IgD-negative memory B cell (primary cell): ENCODE measurements around the gene TMEM128. TPM values are rescaled to one million over a fixed set of nuclear protein-coding genes. Genes with fewer than 3 reads are reported as not detected.
"Not testable (repeated sequence)": the region's sequence is repeated elsewhere in the genome, so short reads cannot be mapped to it uniquely, and the experiment has no call there.

Experiments used
- H3K27ac Mint-ChIP-seq, 3 donors: one replicate each; pipeline ENCODE4 v1.8.0; 2020 to 2022; ENCODE audit warnings: mild to moderate bottlenecking in 3 of 3, mixed read lengths in 3 of 3, moderate library complexity in 1 of 3
- H3K27me3 Mint-ChIP-seq: one replicate; pipeline ENCODE4 v1.8.0; 2021; ENCODE audit warnings: mixed read lengths
- H3K36me3 Mint-ChIP-seq: one replicate; pipeline ENCODE4 v1.8.0; 2020; ENCODE audit warnings: mild to moderate bottlenecking, mixed read lengths
- H3K4me1 Mint-ChIP-seq, 3 donors: one replicate each; pipeline ENCODE4 v1.8.0; 2020 to 2022; ENCODE audit warnings: mixed read lengths in 3 of 3, mild to moderate bottlenecking in 1 of 3
- H3K4me3 Mint-ChIP-seq, 4 donors: one replicate each; pipeline ENCODE4 v1.8.0; 2020 to 2022; ENCODE audit warnings: mild to moderate bottlenecking in 4 of 4, mixed read lengths in 4 of 4, moderate library complexity in 3 of 4
- H3K9me3 Mint-ChIP-seq, 3 donors: one replicate each; pipeline ENCODE4 v1.8.0; 2020 to 2021; ENCODE audit warnings: mixed read lengths in 3 of 3, mild to moderate bottlenecking in 1 of 3
- polyA plus RNA-seq: library from polyadenylated mRNA; unstranded; fragments of 300-500 nt; fragmentation: Illumina TruSeq; gene quantifications from one replicate; pipeline ENCODE4 v1.2.3, GENCODE V29; 2021

TMEM128 gene
- polyA plus RNA-seq, 1 donor from 2014 or later: 23.2 TPM

DNA sequence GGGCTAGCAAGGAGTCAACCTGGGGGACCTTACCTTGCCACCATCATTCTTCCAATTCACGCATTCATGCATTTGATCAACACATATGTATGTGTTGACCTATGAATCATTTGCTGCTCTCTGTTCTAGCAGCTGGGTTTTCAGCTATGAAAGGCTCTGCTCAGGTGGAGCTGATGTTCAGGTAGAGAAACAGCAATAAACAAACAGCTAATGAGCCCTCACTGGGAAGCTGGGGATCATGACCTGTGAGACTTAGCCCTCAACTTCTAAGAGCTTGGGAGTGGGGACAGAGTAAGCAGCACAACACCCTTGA is 19.7 kb downstream of the TMEM128 start:
- H3K27ac Mint-ChIP-seq: no peak overlapping the region
- peaks cover 2% of the 10 kb centered on the region for H3K36me3 Mint-ChIP-seq
- H3K9me3 Mint-ChIP-seq: peaks cover 0 to 7% (median 6%) of the 10 kb centered on the region in 3 donors
- H3K4me1 Mint-ChIP-seq: peaks cover 0 to 6% (median 2%) of the 10 kb centered on the region in 3 donors
- no peak overlapping the region for H3K4me3 Mint-ChIP-seq
- H3K27me3 Mint-ChIP-seq: peaks cover 35% of the 10 kb centered on the region

DNA sequence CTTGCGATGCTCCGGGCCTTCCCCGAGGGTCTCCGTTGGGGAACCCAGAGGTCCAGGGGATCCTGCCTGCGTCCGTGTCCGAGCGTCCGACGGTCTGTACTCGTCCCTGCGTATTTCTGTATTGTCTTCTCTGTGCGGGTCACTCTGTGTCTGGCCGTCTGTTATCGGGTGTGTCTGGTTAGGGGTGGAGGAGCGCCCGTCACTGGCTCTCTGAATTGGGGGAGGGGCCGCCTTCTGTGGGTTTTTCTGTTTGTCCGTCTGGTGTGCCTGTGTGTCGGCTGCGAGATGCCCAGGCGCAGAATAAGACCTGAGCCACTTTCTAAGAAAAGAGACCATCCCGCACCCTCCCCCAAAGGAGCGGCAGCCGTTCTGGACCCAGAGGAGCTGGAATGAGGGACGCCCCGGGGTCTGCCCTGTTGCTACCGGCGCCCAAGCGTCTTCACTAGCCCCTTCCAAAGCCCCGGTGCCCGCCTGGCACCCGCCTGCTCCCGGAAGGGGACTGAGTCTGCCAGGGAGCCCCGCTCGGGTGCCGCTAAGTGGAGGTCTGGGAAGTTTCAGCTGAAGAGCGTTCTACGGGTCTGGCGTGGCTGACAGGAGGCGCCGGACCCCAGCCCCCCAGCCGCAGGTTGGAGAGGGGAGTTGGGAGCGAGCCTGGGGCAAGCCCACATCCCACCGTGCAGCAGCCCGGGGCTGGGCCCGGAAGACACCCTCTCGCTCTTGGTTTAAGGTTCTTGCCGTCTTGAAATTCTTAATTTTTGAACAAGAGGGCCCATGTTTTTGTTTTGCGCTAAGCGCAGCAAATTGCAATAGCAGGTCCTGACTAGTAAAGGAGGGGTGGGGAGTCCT is 20.3 kb downstream of the TMEM128 start:
- Mint-ChIP-seq H3K27ac (no peak overlapping the region), H3K4me3 (peak overlapping the region in 1 of 4 donors; percentile 49), H3K36me3 (peaks cover 1% of the 10 kb centered on the region), H3K9me3 (peaks cover 0 to 6% (median under 1%) of the 10 kb centered on the region in 3 donors), H3K27me3 (peaks cover 39% of the 10 kb centered on the region), H3K4me1 (peaks cover 0 to 7% (median 2%) of the 10 kb centered on the region in 3 donors)

DNA sequence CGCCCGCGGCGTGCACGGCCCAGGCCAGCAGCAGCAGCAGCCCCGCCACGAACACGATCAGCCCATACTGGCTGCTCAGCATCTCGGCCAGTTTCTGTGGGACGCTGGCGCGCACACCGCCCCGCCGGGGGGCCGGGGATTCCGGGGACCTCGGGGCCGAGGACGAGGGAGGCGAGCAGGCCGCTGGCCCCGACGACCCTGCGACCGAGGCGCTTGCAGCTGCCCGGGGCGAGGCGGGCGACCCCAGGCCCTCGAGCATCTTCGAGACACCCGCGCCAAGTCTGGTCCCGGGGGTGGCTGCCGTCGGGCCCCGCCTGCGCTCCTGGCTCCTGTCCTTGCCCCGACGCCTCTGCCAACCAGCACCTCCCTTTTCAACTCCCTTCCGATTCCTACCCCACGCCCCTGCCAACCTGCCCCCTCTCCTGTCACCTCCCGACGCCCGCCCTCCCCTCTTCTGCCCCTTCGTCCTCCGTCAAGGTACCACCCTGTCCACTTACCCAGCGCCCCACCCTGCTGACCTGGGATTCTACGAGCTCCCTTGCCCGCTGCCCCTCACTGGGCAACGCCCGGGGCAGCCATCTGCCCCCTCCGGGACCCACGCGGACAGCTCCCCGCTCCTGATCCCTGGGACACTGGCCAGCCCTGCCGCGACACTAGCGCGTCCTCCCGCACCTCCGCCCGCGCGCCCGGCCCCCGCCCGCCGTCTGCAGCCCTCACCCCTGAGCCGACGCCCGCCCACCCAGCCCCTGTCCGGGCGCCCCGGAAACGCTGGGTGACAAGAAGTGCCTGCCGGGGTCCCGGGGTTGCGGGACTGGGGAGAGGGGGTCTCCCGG is 21.2 kb downstream of the TMEM128 start, which contains the start of gene OTOP1:
TSS of gene OTOP1 (minus strand) at position 324 of the 833 bp plus-strand sequence. CDS start at position 259, 65 bp downstream.
- peaks cover 0 to 7% (median 2%) of the 10 kb centered on the region in 3 donors for H3K4me1 Mint-ChIP-seq
- H3K27me3 Mint-ChIP-seq: peaks cover 39% of the 10 kb centered on the region
- H3K27ac Mint-ChIP-seq: no peak within 1 kb of the TSS
- H3K36me3 Mint-ChIP-seq: peaks cover 1% of the 10 kb centered on the region
- H3K9me3 Mint-ChIP-seq: peaks cover 0 to 3% (median 0%) of the 10 kb centered on the region in 3 donors
- H3K4me3 Mint-ChIP-seq: peak within 1 kb of the TSS in 1 of 4 donors; percentile 49

DNA sequence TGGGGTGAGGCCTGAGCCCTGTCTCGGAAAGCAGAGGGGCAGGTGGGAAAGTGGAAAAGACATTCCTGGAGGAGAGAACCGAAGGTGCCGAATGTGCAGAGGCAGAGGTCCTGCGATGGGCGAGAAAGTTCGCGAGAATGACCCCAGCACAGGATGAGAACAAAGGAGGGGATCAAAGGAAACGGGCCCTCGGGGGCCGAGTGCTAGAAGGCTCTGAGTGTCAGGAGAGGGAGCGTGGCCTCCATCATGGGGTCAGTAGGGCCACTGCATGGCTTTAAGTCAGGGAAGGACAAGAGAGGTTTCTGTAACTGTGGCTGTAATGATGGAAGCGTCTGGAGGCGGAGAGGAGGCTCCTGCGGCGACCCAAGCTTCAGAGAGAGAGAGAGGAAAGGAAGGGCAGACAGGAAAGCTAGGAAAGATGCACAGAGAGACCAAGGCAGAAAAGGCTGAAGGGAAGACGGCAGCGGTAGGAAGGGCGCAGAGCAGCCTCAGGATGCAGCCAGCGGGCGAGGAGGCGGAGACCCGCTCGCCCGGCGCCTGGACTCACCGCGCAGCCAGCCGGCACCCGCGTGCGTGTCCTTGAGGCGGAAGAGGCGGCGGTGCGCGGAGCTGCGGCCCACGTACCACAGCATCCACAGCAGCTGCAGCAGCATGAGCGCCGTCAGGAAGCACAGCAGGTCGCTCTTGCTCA is 22.0 kb downstream of the TMEM128 start:
- no peak overlapping the region for H3K27ac Mint-ChIP-seq
- H3K9me3 Mint-ChIP-seq: peaks cover 0 to 2% (median 0%) of the 10 kb centered on the region in 3 donors
- peaks cover 40% of the 10 kb centered on the region for H3K27me3 Mint-ChIP-seq
- peaks cover 1% of the 10 kb centered on the region for H3K36me3 Mint-ChIP-seq
- H3K4me1 Mint-ChIP-seq: peaks cover 0 to 7% (median 2%) of the 10 kb centered on the region in 3 donors
- no peak overlapping the region for H3K4me3 Mint-ChIP-seq

DNA sequence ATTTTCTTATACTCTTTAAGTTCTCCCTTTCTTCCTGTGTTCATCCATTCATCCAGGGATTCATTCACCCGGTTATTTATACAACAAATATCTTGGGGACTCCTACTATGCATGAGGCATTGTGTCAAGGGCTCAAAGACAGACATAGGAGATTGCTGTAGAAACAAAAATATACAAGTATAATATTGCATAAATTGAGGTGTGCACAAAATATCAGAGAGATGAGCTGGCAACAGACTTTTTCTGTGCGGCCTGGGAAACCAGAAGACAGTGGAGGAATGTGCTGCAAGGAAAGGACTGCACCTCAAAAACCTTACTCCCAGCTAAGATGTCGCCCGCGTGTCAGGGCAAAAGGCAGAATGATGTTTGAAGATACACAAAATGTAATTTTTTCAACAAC is 30.9 kb downstream of the TMEM128 start:
- peaks cover 6% of the 10 kb centered on the region for H3K27me3 Mint-ChIP-seq
- no peaks in the 10 kb centered on the region for H3K9me3 Mint-ChIP-seq
- H3K4me1 Mint-ChIP-seq: no peaks in the 10 kb centered on the region
- peaks cover 5% of the 10 kb centered on the region for H3K36me3 Mint-ChIP-seq
- no peak overlapping the region for H3K27ac Mint-ChIP-seq
- H3K4me3 Mint-ChIP-seq: no peak overlapping the region

DNA sequence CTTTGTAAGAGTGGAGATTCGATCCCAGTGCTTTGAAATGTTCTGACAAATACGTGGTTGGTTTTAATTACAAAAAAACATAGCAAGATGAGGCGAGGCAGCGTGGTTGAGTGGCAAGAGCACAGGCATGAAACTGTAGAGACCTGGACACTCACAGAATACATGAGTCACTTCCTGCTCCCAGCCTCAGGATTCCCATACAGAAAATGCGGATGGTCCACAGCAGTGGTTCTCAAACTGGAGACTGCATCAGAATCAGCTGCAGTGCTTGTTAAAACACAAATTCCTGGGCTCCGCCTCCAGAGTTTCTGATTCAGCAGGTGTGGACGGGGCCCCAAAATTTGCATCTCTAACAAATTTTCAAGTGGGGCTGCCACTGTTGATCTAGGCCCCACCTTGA is 31.4 kb downstream of the TMEM128 start:
- H3K4me1 Mint-ChIP-seq: no peaks in the 10 kb centered on the region
- peaks cover 6% of the 10 kb centered on the region for H3K27me3 Mint-ChIP-seq
- H3K9me3 Mint-ChIP-seq: no peaks in the 10 kb centered on the region
- H3K4me3 Mint-ChIP-seq: no peak overlapping the region
- no peak overlapping the region for H3K27ac Mint-ChIP-seq
- peaks cover 5% of the 10 kb centered on the region for H3K36me3 Mint-ChIP-seq

DNA sequence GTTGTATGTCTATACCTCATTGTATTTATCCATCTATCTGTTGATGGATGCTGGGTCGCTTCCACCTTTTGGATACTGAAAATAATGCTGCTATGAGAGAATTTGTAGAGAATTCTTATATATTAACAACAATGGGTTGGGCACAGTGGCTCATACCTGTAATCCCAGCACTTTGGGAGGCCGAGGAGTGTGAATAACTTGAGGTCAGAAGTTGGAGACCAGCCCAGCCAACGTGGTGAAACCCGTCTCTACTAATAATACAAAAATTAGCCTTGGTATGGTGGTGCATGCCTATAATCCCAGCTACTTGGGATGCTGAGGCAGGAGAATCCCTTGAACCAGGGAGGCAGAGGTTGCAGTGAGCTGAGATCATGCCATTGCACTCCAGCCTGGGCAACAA is 34.3 kb downstream of the TMEM128 start:
- not testable (repeated sequence) for H3K27ac Mint-ChIP-seq, H3K9me3 Mint-ChIP-seq, H3K4me1 Mint-ChIP-seq, H3K36me3 Mint-ChIP-seq, H3K4me3 Mint-ChIP-seq
- H3K27me3 Mint-ChIP-seq: peaks cover 13% of the 10 kb centered on the region

DNA sequence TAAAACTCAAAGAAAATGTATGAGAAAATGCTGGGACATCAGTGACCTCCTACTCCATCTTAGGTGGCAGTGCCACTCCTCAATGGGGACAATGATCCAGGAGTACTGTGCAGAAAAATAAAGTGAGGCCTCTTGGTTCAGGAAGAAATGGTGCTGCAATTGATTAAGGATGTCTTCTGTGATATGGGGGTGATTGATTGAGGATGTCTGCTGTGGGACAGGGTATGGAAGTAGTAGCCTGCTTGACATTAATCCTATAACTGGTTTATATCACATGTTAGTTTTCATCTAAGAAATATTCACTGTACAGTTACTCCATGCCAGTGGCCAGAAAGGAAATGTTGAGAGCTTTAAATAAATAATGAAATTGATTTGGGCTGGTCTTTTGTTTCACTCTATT is 41.8 kb downstream of the TMEM128 start:
- H3K4me3 Mint-ChIP-seq: no peak overlapping the region
- peaks cover 2 to 8% (median 2%) of the 10 kb centered on the region in 3 donors for H3K9me3 Mint-ChIP-seq
- H3K27ac Mint-ChIP-seq: peak overlapping the region in 1 of 3 donors; percentile 0
- H3K4me1 Mint-ChIP-seq: no peaks in the 10 kb centered on the region
- no peaks in the 10 kb centered on the region for H3K36me3 Mint-ChIP-seq
- peaks cover 18% of the 10 kb centered on the region for H3K27me3 Mint-ChIP-seq

DNA sequence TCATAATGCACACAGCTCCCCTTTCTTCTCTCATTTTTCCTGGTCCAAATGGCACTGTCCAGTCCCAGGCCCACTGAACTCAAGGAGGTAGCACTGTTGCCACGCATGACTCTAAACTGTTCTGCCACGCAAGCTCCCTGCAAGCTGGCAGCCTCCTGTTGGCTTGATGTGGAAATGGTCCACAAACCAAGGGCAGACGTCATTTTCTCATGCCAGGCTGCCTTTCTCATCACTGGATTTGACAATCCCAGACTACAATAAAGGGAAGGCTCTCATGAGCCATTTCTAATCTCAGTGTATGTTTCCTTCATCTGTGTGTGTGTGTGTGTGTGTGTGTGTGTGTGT is 43.6 kb downstream of the TMEM128 start:
- H3K27me3 Mint-ChIP-seq: peaks cover 10% of the 10 kb centered on the region

DNA sequence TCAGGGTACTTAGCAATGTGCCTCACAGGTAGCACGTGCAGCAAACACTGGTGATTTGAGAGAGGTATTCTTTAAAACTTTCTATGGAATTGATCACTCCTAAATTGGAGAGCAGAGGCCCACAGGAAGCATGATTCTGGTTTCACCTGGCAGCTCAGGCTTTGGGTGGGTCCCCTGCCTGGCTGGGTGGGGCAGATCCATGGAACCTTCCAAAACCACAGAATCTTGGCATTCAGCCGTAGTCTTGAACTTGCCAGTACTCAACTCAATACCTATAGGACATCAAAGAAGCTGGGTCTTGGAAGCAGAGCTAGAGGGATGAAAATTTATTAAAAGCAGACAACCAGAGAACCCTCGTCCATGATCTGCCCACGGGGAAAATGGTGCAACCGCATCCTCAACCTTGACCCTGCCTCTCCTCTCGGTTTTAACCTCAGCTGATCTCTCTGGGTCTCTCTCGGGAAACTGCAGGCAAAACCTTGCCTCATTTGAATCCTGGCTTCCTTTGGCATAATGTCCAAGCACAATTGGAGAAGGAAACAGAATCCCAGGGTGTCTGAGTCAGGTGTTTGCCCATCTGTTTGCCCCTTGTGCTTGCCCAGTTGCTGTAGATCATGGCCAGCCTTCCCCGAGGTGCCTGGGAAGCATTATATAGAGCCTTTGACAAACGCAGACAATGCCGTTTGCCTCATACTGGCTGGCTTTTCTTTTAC is 44.2 kb downstream of the TMEM128 start:
- Mint-ChIP-seq H3K4me3 (no peak overlapping the region), H3K27me3 (peaks cover 10% of the 10 kb centered on the region), H3K9me3 (peaks cover 2 to 8% (median 2%) of the 10 kb centered on the region in 3 donors), H3K27ac (no peak overlapping the region), H3K36me3 (no peaks in the 10 kb centered on the region), H3K4me1 (no peaks in the 10 kb centered on the region)

More for the DNA sequence above, 43.6 kb downstream of the TMEM128 start:
- Mint-ChIP-seq H3K4me3 (no peak overlapping the region), H3K9me3 (peaks cover 2 to 8% (median 2%) of the 10 kb centered on the region in 3 donors), H3K4me1 (no peaks in the 10 kb centered on the region), H3K27ac (no peak overlapping the region), H3K36me3 (no peaks in the 10 kb centered on the region)

DNA sequence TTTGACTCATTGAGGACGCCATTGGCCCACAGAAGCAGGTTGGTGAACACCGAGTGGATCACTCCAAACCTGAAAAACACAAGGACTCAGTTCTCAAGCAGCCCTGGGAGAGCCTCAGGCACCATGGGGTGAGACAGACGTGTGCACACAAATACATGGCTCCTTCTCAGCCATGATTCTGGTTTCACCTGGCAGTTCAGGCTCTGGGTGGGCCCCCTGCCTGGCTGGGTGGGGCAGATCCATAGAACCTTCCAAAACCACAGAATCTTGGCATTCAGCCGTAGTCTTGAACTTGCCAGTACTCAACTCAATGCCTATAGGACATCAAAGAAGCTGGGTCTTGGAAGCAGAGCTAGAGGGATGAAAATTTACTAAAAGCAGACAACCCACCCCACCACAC is 45.5 kb downstream of the TMEM128 start:
- Mint-ChIP-seq H3K27me3 (peaks cover 4% of the 10 kb centered on the region), H3K4me1 (no peaks in the 10 kb centered on the region), H3K27ac (no peak overlapping the region), H3K9me3 (peaks cover 0 to 8% (median 2%) of the 10 kb centered on the region in 3 donors), H3K36me3 (no peaks in the 10 kb centered on the region), H3K4me3 (peak overlapping the region in 1 of 4 donors; percentile 65)

DNA sequence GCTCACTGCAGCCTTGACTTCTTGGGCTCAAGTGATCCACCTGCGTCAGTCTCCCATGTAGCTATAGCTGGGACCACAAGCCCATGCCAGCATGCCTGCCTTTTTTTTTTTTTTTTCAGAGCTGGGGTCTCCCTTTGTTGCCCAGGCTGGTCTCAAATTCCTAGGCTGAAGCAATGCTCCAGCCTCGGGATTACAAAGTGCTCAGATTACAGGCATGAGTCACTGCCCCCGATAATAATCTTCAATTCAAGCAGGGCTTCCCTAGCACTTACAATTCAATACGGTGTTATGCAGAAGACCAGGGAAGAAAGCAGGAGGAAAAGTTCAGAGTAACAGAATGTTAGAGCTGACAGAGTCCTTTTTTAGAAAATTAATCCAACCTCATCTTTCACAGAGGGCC is 47.4 kb downstream of the TMEM128 start:
- H3K36me3 Mint-ChIP-seq: peaks cover 1% of the 10 kb centered on the region
- peaks cover 0 to 2% (median 0%) of the 10 kb centered on the region in 3 donors for H3K9me3 Mint-ChIP-seq
- H3K27me3 Mint-ChIP-seq: peaks cover 2% of the 10 kb centered on the region
- no peak overlapping the region for H3K4me3 Mint-ChIP-seq
- no peaks in the 10 kb centered on the region for H3K4me1 Mint-ChIP-seq
- H3K27ac Mint-ChIP-seq: no peak overlapping the region

DNA sequence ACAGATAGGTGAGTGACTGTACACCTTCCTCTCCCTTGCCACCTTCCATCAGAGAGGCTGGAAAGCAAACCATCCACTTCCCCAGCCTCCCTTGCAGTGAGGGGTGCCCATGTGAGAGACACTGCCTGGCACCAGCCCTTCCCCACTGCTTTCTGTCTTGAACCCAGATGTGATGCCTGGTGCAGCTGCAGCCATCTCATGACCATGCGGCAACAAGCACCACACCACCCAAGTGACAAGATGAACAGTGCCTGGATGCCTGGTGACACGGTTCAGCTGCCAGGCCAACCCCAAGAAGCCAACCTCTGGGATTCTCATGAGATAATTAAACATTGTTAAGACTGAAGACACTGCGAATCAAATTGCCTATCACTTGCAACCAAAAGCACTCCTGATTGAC is 52.7 kb downstream of the TMEM128 start:
- Mint-ChIP-seq H3K27me3 (peaks cover 6% of the 10 kb centered on the region), H3K27ac (no peak overlapping the region), H3K4me1 (peaks cover 0 to 2% (median 0%) of the 10 kb centered on the region in 3 donors), H3K4me3 (no peak overlapping the region), H3K9me3 (peaks cover 0 to 5% (median 2%) of the 10 kb centered on the region in 3 donors), H3K36me3 (peaks cover 3% of the 10 kb centered on the region)

DNA sequence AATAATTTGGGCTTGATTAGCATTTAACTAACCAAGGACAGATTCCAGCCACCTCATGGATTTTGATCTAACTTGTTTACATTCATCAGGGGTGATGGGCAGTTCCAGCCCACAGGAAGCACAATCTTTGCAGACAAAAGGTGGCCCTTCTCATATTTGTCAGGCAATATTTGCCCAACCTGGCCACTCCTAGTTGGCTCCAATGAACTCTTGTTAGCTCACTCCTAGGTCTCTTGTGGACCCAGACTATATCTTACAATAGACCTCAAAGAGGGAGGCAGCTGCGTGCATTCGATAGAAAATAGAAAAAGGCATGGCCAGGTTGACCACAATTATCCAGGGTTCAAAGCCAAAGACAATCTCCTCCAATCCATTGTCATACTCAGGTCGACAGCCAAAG is 59.5 kb downstream of the TMEM128 start:
- H3K4me1 Mint-ChIP-seq, H3K27ac Mint-ChIP-seq, H3K36me3 Mint-ChIP-seq, H3K9me3 Mint-ChIP-seq, H3K4me3 Mint-ChIP-seq: not testable (repeated sequence)
- peaks cover 14% of the 10 kb centered on the region for H3K27me3 Mint-ChIP-seq
